Measurements from ENCODE around the gene NT5DC2. TPM values are rescaled to one million over a fixed set of nuclear protein-coding genes. Genes with fewer than 3 reads are reported as not detected.

Gene NT5DC2

Small RNA genes within 50 kb of the gene (small RNA-seq; reads per million reads assigned to genes)
- gene RNU6-856P (ENCODE audit: insufficient read depth), result not detected
- gene RNU6ATAC16P (ENCODE audit: insufficient read depth), result not detected
